B cell (primary cell): ENCODE measurements around the gene KRT80. TPM values are rescaled to one million over a fixed set of nuclear protein-coding genes. Genes with fewer than 3 reads are reported as not detected.

Source experiments
- ATAC-seq: fragments of 200-7000 bp; cut with Tn5 transposase; one replicate; pipeline ENCODE4 v1.10.0; 2021; ENCODE audit warnings: low read depth, mild to moderate bottlenecking, moderate number of reproducible peaks, moderate library complexity
- CTCF ChIA-PET: fragments of 350-600 bp; sonication (Branson Sonifier 250); formaldehyde crosslinking; loops from one replicate; lab custom pipeline; 2021; ENCODE audit warnings: antibody characterized with exemption, inconsistent platforms; lab: Charles Lee
- POLR2A ChIA-PET: fragments of 350-600 bp; sonication (Branson Sonifier 250); formaldehyde crosslinking; loops from one replicate; lab custom pipeline; 2021; ENCODE audit warnings: antibody characterized with exemption; lab: Charles Lee
- DNase-seq: peaks from one replicate; pipeline ENCODE4 v3.0.0; 2013
- H2AFZ ChIP-seq: 2 replicates; pipeline ENCODE4 v1.6.1; 2012; ENCODE audit warnings: mild to moderate bottlenecking, low read depth, low read length; ENCODE audit not compliant: insufficient read depth, poor library complexity, severe bottlenecking
- H3K27ac ChIP-seq, 2 donors: 1 replicate in 1 of 2; 2 replicates in 1 of 2; pipeline ENCODE4 v1.5.1; 2012 to 2013; ENCODE audit warnings: low read length in 2 of 2, mild to moderate bottlenecking in 2 of 2, moderate library complexity in 1 of 2
- H3K27me3 ChIP-seq, 4 experiments: fragments of 200-600 bp in 1 of 4; sonication (generic) in 1 of 4; replicated peaks in 1 of 4; 1 replicate in 2 of 4; 2 replicates in 2 of 4; pipeline versions ENCODE4 v1.6.1 to v1.7.0; 2013 to 2016; ENCODE audit warnings: low read length in 3 of 4, mild to moderate bottlenecking in 2 of 4, mixed read lengths in 1 of 4, moderate library complexity in 1 of 4; ENCODE audit not compliant: insufficient read depth in 4 of 4, control insufficient read depth in 3 of 4; ENCODE audit errors: control extremely low read depth in 1 of 4
- H3K36me3 ChIP-seq, 2 experiments: replicated peaks in 1 of 2; 1 replicate in 1 of 2; 2 replicates in 1 of 2; pipeline versions ENCODE4 v1.6.1 to v1.7.1; 2013; ENCODE audit warnings: low read length in 1 of 2; ENCODE audit not compliant: insufficient read depth in 2 of 2, control insufficient read depth in 1 of 2; ENCODE audit errors: control extremely low read depth in 1 of 2, extremely low read depth in 1 of 2
- H3K4me1 ChIP-seq, 2 donors: fragments of 200-600 bp in 1 of 2; sonication (generic) in 1 of 2; 1 replicate in 1 of 2; 2 replicates in 1 of 2; pipeline versions ENCODE4 v1.5.1 to v1.6.1; 2013 to 2017; ENCODE audit warnings: low read length in 2 of 2; ENCODE audit not compliant: control insufficient read depth in 2 of 2, insufficient read depth in 2 of 2
- H3K4me2 ChIP-seq: replicated peaks from 2 replicates; pipeline ENCODE3; 2012; ENCODE audit warnings: mild to moderate bottlenecking, low read depth, low read length; ENCODE audit not compliant: poor library complexity, severe bottlenecking
- H3K4me3 ChIP-seq, 5 experiments: fragments of 200-600 bp in 1 of 5; sonication (generic) in 1 of 5; 1 replicate in 3 of 5; 2 replicates in 2 of 5; pipeline versions ENCODE4 v1.5.1 to v1.7.0; 2011 to 2016; ENCODE audit warnings: low read length in 4 of 5, mild to moderate bottlenecking in 4 of 5, low read depth in 2 of 5, control low read depth in 1 of 5, moderate library complexity in 1 of 5; ENCODE audit not compliant: insufficient read depth in 1 of 5; ENCODE audit errors: control extremely low read depth in 1 of 5, extremely low read depth in 1 of 5
- H3K79me2 ChIP-seq: fragments of 200-600 bp; sonication (generic); one replicate; pipeline ENCODE4 v1.6.0; 2016; ENCODE audit warnings: low read length; ENCODE audit not compliant: control insufficient read depth, insufficient read depth
- H3K9ac ChIP-seq: fragments of 200-600 bp; sonication (generic); 2 replicates; pipeline ENCODE4 v1.6.1; 2017; ENCODE audit warnings: mild to moderate bottlenecking, low read length, moderate library complexity
- H3K9me3 ChIP-seq, 3 donors: one replicate each; pipeline versions ENCODE4 v1.6.1 to v1.7.1; 2013; ENCODE audit warnings: low read length in 2 of 3; ENCODE audit not compliant: control insufficient read depth in 2 of 3, insufficient read depth in 1 of 3; ENCODE audit errors: control extremely low read depth in 1 of 3
- H4K20me1 ChIP-seq: 2 replicates; pipeline ENCODE4 v1.6.0; 2012; ENCODE audit warnings: mild to moderate bottlenecking, low read length; ENCODE audit not compliant: insufficient read depth, control insufficient read depth, poor library complexity, severe bottlenecking
- H3K27ac Mint-ChIP-seq: one replicate; pipeline ENCODE4 v1.8.0; 2021; ENCODE audit warnings: mixed read lengths
- H3K27me3 Mint-ChIP-seq: one replicate; pipeline ENCODE4 v1.8.0; 2021; ENCODE audit warnings: mixed read lengths
- H3K4me1 Mint-ChIP-seq: one replicate; pipeline ENCODE4 v1.8.0; 2021; ENCODE audit warnings: mixed read lengths
- H3K4me3 Mint-ChIP-seq: one replicate; pipeline ENCODE4 v1.8.0; 2021; ENCODE audit warnings: mixed read lengths
- H3K9me3 Mint-ChIP-seq: one replicate; pipeline ENCODE4 v1.8.0; 2022; ENCODE audit warnings: mixed read lengths; ENCODE audit not compliant: insufficient read depth
- EZH2 ChIP-seq: IDR thresholded peaks from 2 replicates; pipeline ENCODE4 v1.6.1; 2012; ENCODE audit warnings: borderline replicate concordance, low read depth, mild to moderate bottlenecking, moderate library complexity, low read length; ENCODE audit not compliant: insufficient read depth, poor library complexity, severe bottlenecking
- WGBS: methylation state at CpG from one replicate; pipeline ENCODE4 v1.1.5; 2013; ENCODE audit warnings: missing lambda C conversion rate; ENCODE audit not compliant: insufficient coverage; 5-methylcytosine and 5-hydroxymethylcytosine counted together
- intact Hi-C: fragments of 100-400 bp; cut with micrococcal nuclease; formaldehyde crosslinking; loops from one replicate; pipeline ENCODE4 v1.10.0; 2022
- polyA plus RNA-seq: library from polyadenylated mRNA; depleted of rRNA; stranded (reverse); fragments of >200 nt; gene quantifications from 2 replicates; pipeline ENCODE4 v1.2.3, GENCODE V29; 2012
- total RNA-seq, 2 donors: library from RNA; stranded (reverse); fragments of 120-200 nt in 1 of 2; gene quantifications; 1 replicate in 1 of 2; 2 replicates in 1 of 2; pipeline versions ENCODE4 v1.2.3 to v1.2.4, GENCODE V29; 2013 to 2022
- TF ChIP-seq, protein P1 (sequence below): fragments of 200-600 bp; IDR thresholded peaks from one replicate; pipeline ENCODE4 v1.8.0; 2022; ENCODE audit warnings: antibody characterized with exemption, mild to moderate bottlenecking

KRT80 gene
- total and polyA plus RNA-seq, 2 donors (not counting 1 experiment from before 2014, with no cell fraction given) = not detected

DNA sequence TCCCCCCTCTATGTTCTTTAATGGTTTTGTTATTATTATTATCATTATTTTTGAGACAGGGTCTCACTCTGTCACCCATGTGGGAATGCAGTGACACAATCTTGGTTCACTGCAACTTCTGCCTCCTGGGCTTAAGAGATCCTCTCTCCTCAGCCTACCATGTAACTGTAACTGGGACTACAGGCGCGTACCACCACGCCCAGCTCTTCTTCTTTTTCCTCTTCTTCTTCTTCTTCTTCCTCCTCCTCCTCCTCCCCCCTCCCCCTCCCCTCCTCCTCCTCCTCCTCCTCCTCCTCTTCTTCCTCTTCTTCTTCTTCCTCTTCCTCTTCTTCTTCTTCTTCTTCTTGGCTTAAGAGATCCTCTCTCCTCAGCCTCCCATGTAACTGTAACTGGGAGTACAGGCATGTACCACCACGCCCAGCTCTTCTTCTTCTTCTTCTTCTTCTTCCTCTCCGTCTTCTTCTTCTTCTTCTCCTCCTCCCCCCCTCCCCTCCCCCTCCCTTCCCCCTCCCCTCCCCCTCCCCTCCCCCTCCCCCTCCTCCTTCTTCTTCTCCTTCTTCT is 35.9 kb upstream of the KRT80 start:
- no peaks in the 10 kb centered on the region for H3K9me3 ChIP-seq
- H3K79me2 ChIP-seq = no peaks in the 10 kb centered on the region
- no peak overlapping the region for H3K27ac ChIP-seq
- Mint-ChIP-seq H3K4me1 (no peaks in the 10 kb centered on the region), H3K4me3 (no peak overlapping the region), H3K27ac (no peak overlapping the region), H3K27me3 (peaks cover 48% of the 10 kb centered on the region), H3K9me3 (no peaks in the 10 kb centered on the region)
- H3K36me3 ChIP-seq = no peaks in the 10 kb centered on the region
- intact Hi-C loops = no loop called here
- 41% methylated on average over 3 of the region's 5 CpGs for WGBS
- H3K27me3 ChIP-seq = peaks cover 0 to 20% (median 4%) of the 10 kb centered on the region in 4 experiments
- H4K20me1 ChIP-seq = no peaks in the 10 kb centered on the region
- no peak overlapping the region for H3K4me3 ChIP-seq
- no peak overlapping the region for H3K9ac ChIP-seq
- no peaks in the 10 kb centered on the region for H3K4me1 ChIP-seq
- ATAC-seq = no peak
- no peak overlapping the region for H3K4me2 ChIP-seq
- no peak for DNase-seq
- TF ChIP-seq, protein P1, sequence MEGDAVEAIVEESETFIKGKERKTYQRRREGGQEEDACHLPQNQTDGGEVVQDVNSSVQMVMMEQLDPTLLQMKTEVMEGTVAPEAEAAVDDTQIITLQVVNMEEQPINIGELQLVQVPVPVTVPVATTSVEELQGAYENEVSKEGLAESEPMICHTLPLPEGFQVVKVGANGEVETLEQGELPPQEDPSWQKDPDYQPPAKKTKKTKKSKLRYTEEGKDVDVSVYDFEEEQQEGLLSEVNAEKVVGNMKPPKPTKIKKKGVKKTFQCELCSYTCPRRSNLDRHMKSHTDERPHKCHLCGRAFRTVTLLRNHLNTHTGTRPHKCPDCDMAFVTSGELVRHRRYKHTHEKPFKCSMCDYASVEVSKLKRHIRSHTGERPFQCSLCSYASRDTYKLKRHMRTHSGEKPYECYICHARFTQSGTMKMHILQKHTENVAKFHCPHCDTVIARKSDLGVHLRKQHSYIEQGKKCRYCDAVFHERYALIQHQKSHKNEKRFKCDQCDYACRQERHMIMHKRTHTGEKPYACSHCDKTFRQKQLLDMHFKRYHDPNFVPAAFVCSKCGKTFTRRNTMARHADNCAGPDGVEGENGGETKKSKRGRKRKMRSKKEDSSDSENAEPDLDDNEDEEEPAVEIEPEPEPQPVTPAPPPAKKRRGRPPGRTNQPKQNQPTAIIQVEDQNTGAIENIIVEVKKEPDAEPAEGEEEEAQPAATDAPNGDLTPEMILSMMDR = no peak
- no peak for TF ChIP-seq EZH2
- no peak overlapping the region for H2AFZ ChIP-seq
- POLR2A ChIA-PET = no interaction called here
- CTCF ChIA-PET = no interaction called here

DNA sequence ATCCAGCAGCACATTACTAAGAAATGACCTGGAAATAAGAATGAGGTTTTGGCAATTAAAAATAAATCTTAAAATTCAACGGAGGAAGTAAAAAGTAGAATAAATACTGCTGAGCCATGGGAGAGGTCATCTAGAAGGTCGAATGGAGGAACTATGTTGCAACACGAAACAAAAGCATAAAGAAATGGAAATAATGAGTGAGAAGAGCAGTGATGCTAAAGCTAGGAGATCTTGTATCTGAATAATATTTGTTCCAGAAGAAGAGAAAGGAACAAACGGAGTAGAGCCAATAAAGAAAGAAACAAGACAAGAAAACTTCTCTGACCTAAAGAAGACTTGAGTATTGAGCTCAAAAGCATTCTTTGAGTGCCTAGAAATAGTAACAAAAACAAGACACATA is 34.6 kb upstream of the KRT80 start:
- Histone ChIP-seq H2AFZ (no peak overlapping the region), H3K27ac (no peak overlapping the region), H3K79me2 (no peaks in the 10 kb centered on the region), H3K4me3 (no peak overlapping the region), H3K4me2 (no peak overlapping the region), H3K27me3 (peaks cover 0 to 19% (median 9%) of the 10 kb centered on the region in 4 experiments), H3K9ac (no peak overlapping the region), H3K9me3 (peaks cover 0 to 3% (median 0%) of the 10 kb centered on the region in 3 donors), H4K20me1 (no peaks in the 10 kb centered on the region), H3K36me3 (no peaks in the 10 kb centered on the region), H3K4me1 (no peaks in the 10 kb centered on the region)
- 80% methylated on average over 2 of the region's 4 CpGs for WGBS
- no peak for DNase-seq
- ChIA-PET POLR2A (no interaction called here), CTCF (no interaction called here)
- TF ChIP-seq, protein P1 = no peak
- TF ChIP-seq EZH2 = no peak
- Mint-ChIP-seq H3K4me1 (no peaks in the 10 kb centered on the region), H3K4me3 (no peak overlapping the region), H3K9me3 (no peaks in the 10 kb centered on the region), H3K27ac (no peak overlapping the region), H3K27me3 (peaks cover 45% of the 10 kb centered on the region)
- ATAC-seq = no peak
- intact Hi-C loops = no loop called here
